K562 (cell line): ENCODE measurements around the gene C2orf69.

ENCODE experiments used
- ATF2 ChIP-seq: sonication (generic); formaldehyde crosslinking; IDR thresholded peaks from 2 replicates; pipeline ENCODE4 v1.8.1; 2022; ENCODE audit warnings: missing genetic modification reagents
- CREB3 ChIP-seq: fragments of 450-650 bp; conservative IDR thresholded peaks from 2 replicates; pipeline ENCODE4 v1.6.1; 2016; ENCODE audit warnings: missing genetic modification characterization, low read depth, mild to moderate bottlenecking, missing compliant biosample characterization, moderate library complexity
- CTCF ChIP-seq, 3 experiments: IDR thresholded peaks in 2 of 3; conservative IDR thresholded peaks in 1 of 3; 2 replicates each; pipeline ENCODE4 v1.5.1; 2011 to 2012; ENCODE audit warnings: low read length in 3 of 3, mild to moderate bottlenecking in 3 of 3, control low read depth in 2 of 3, improper control_type of control experiment in 1 of 3, inconsistent platforms in 1 of 3, low read depth in 1 of 3, mixed read lengths in 1 of 3, moderate library complexity in 1 of 3; ENCODE audit not compliant: insufficient read depth in 2 of 3
- EP300 ChIP-seq: IDR thresholded peaks from 2 replicates; pipeline ENCODE4 v1.6.1; 2012; ENCODE audit warnings: low read length, improper control_type of control experiment
- ZNF280B ChIP-seq: fragments of 250-450 bp; sonication (Bioruptor Pico); IDR thresholded peaks from 2 replicates; pipeline ENCODE4 v1.5.1; 2021; ENCODE audit warnings: mild to moderate bottlenecking

- no peak for TF ChIP-seq ATF2
- no peak for TF ChIP-seq ZNF280B (CRISPR knock-in tag)
- TF ChIP-seq CREB3 (tag): no peak
- no peak for TF ChIP-seq CTCF (IDR thresholded peaks at IDR 0.05 in 2 of 3, conservative IDR thresholded peaks at IDR 0.05 in 1 of 3; ENCODE audit: insufficient read depth in 2 of 3, low read depth in 1 of 3, low read length in 3 of 3)
- no peak for TF ChIP-seq EP300
These were observed 17.1 kb downstream of the C2orf69 start for GRCh38 chr2:199928226-199928625.
